ENCODE results near the gene GSS.
A peak's percentile ranks its signal among the peaks of the same experiment; 100 is the strongest.

The GSS gene

DNA sequence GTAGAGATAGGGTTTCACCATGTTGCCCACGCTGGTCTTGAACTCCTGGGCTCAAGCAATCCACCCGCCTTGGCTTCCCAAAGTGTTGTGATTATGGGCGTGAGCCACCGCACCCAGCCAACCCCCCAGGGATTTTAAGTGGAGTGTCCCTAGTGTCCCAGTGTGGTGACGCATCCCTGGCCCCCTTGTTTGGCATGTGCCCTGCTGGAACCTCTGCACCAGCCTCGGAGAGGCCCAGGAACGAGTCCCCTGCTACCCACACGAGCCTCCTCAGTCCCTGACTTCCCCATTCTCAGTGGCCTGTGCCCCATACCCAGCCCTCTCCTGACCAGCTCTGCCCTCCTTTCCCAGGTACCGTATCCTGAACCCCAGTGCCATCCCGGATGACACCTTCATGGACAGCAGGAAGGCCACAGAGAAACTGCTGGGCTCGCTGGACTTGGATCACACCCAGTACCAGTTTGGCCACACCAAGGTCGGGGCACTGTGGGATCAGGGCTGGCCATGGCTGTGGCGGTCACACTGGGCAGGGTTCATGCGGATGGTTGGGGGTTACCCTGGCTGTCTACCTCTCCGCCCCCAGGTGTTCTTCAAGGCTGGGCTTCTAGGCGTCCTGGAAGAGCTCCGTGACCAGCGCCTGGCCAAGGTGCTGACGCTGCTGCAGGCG is 37.3 kb upstream of the GSS start:
- DNase-seq: no peak

GRCh38 chr20:34990661-34991214 is 35.1 kb upstream of the GSS start:
- no peak for DNase-seq

DNA sequence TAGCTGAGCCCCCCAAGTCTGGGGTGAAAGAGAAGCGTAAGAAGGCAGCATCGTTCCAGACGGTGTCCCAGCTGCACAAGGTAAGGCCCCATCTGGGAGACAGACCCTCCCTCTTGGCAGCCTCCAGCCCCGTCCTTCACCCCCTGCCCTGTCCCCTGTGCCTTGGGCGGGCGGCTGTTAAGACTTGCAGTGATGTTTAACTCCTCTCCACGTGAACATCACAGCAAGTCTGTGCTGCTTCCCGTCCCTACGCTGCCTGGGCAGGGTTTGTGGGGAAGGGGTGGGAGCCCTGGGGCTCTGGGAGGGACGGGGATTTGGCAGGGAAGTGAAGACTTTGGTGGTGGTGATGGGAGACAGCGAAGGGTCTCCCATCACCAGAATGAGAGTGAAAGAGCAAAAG is 34.6 kb upstream of the GSS start:
- no peak for DNase-seq

DNA sequence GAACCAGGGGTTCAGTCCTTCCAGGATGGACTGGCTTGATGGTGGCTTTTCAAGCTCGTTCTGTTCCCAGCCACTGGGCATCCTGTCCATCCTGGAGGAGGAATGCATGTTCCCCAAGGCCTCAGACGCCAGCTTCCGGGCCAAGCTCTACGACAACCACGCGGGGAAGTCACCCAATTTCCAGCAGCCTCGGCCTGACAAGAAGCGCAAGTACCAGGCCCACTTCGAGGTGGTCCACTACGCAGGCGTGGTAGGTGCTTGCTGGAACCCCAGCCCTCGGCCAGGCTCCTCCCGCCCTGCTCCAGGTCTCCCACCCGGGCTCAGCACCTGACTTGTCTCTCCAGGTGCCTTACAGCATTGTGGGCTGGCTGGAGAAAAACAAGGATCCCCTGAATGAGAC is 34.1 kb upstream of the GSS start:
- no peak for DNase-seq

- no peak for DNase-seq
Measured at GRCh38 chr20:34989118-34989517, 33.5 kb upstream of the GSS start.

DNA sequence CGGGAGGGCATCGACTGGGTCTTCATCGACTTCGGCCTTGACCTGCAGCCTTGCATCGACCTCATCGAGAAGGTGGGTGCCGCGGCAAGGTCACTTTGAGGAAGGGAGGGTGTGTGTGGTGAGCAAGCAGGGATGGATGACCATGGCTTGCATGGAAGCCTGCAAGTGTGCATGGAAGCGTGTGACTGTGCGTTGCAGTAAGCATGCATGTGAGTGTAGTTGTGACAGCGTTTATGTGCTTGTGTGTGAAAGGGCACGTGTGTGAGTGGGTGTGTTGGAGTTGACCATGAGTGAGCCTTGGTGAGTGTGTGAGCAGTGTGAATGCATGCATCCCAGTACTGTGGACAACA is 32.6 kb upstream of the GSS start:
- no peak for DNase-seq

GRCh38 chr20:34987288-34988190 is 31.9 kb upstream of the GSS start:
- no peak for DNase-seq

GRCh38 chr20:34986311-34987287 is 31.0 kb upstream of the GSS start:
- no peak for DNase-seq

- no peak for DNase-seq
Measured at GRCh38 chr20:34985461-34986310, 30.1 kb upstream of the GSS start.

GRCh38 chr20:34984756-34985261 is 29.2 kb upstream of the GSS start:
- DNase-seq: no peak

DNA sequence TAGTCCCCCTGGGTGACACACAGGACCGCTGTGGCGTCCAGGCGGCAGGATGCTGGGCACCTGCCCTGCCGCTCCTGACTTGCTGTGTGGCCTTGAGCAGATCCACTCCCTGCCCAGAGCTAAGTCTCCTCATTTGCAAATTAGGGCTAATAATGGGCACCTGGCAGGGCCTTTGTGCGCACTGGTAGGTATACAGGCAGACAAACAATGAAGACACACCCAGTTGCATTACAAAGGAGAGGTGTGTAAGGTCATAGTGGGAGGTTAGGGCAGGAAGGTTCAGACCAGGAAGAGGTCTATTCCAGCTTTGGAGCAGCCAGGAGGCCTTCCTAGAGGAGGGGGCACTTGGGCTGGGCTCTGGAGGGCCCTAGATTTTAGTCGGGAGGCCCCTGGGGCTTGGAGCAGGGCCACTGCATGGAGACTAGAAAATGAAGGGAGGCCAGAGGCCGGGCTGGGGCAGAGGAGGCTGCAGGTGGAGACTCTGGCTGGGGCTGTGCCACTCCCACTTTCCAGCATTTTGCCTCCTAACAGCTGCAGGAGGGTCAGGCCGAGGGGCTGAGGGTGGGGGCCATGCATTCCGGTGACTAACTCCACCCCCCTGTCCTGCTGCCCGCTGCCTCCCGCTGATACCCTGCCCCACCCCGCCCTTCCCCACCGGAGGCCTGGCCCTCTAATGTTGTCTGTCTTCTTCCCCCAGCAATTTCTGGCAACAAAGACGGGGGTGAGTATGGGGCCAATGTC is 28.6 kb upstream of the GSS start:
- DNase-seq: no peak

DNA sequence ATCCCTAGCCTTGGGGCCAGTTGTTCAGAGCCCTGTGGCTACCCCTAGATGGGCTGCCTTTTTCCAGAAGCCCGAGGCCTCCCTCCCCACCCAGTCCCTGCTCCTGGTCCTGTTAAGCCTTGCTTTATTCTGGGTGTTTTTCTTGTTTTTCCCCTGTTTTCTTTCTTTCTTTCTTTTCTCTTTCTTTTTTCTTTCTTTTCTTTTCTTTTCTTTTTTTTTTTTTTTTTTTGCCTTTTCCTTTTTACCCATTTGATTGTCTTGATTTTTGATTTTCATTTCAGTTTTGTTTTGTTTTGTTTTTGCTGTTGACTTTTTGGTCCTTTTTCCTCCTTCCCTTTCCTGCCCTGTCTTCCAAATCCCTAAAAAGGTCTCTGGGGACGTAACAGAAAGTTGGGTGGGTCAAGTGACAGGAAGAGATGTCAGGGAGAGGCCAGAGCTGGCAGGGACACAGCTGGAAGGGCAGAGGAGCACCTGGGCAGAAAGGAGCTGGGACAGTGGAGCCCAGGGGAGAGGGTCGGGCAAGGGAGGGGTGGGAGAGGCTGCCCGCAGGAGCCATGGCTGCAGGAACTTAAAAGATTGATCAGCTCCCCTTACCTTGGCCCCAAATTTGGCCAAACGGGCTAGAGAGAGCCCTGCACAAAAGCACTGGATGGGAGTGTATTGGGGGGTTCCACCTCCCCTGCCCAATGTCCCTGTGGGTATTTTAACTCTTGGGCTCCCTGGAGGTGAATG is 27.6 kb upstream of the GSS start:
- DNase-seq: no peak

DNA sequence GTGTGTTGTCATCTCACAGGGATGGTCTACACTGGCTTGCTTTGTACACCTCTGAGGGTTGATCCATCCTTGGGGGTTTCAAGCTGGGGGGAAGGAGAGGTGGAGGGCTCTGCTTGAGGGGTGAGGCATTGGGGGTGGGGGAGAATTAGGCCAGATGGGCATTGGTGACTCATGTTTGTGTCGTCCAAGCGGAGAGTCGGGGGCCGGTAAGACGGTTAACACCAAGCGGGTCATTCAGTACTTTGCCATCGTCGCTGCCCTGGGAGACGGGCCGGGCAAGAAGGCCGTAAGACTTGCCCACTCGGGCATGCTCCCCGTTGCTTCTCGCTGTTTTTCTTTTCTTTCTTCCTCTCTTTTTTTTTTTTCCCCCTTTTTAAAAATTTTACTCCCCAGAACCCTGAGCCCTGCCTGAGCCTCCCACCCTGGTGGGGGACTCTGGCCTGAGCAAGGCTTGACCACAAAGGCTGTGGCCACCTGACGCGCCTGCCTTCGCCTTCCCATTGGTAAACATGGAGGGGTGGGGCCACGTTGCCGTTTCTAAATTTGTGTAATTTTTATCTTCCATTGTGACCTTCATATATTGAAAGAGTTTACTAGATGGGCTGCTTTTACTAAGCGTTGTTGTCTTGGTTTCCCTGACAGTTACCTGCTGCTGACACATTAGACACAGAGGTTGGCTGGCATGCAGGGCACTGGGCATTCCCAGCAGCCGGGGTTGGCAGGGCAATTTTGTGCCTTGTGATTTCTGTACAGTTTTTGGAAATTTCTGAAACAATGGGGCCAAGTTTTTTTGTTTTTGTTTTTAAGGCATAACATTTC is 26.9 kb upstream of the GSS start:
- no peak for DNase-seq

DNA sequence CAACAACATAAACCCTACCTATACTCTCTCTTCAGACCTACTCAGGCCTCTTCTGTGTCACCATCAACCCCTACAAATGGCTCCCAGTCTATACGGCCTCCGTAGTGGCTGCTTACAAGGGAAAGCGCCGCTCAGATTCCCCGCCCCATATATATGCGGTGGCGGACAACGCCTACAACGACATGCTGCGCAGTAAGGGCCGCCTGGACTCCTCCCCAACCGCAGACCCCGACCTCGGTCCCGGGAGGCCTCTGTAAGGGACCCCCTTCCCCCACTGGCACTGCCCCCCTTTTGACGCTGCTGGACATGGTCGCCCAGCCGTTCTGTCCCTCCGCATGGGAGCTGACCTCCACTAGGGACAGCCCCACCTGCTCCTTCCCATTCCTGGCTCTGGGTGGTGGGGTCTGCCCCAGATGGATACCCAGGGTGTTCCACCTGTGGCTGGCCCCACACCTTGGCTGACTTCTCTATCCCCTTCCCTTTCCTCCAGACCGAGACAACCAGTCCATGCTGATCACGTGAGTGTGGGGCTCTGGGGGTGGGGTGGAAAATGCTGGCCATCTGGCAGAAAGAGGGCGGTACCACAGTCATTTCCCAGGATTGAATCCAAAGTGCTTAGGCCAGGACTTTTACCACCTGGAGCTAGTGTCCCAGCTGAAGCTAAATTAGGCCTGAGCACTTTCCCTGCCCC is 25.1 kb upstream of the GSS start:
- DNase-seq: no peak

- peak; percentile 46 for DNase-seq
Measured at GRCh38 chr20:34979366-34980153, 24.0 kb upstream of the GSS start.

GRCh38 chr20:34978092-34978744 is 22.6 kb upstream of the GSS start:
- DNase-seq: no peak

DNA sequence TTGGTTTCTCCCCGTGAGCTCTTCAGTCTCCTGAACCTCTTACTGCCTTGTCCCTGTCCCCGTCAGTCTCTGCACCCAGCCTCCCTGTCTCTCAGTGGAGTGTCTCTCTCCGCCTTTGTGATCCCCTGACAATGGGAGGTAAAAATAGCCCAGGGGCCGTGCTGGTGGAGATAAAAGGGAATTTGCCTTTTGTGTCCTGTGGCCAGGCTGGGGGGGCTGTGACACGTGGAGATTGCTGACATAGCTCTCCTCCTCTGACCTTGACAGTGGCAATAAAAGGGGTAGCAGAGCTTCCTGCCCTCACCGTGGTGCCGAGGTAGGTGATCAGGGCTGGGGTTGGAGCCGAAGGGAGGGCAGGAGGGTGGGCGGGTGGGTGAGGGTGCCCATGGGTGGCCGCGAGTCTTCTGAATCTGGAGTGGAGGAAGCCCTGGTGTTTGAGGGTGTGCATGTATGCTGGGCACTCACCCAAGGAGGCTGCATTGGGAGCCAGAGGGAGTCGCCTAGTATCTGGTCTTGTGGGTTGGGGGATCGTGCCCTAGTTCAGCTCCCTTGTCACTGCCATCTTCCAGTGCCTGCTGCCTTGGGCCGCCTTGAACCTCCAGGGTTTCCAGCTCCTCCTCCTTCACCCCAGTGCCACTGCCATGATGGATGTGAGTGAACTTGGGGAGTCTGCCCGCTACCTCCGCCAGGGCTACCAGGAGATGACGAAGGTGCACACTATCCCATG is 21.9 kb upstream of the GSS start:
- DNase-seq: no peak
